ENCODE results near the gene BPNT1. TPM values are rescaled to one million over a fixed set of nuclear protein-coding genes. Genes with fewer than 3 reads are reported as not detected.

Gene BPNT1
- total and polyA plus RNA-seq, 2 of the 8 experiments (the other 6 are each of a cell fraction or from before 2014, with no cell fraction given), result 13.2 to 16.3 TPM

GRCh38 chr1:220040028-220040596, 49.5 kb downstream of the BPNT1 start (continued):
- TF ChIP-seq CHD7 (IDR thresholded peaks at IDR 0.05; ENCODE audit: insufficient replicate concordance, low read length), result no peak
- no peak for TF ChIP-seq RBBP5 (IDR thresholded peaks at IDR 0.05; ENCODE audit: borderline replicate concordance, low read depth, low read length)
- no peak for TF ChIP-seq SIN3A (conservative IDR thresholded peaks at IDR 0.05 in 1 of 2, IDR thresholded peaks at IDR 0.05 in 1 of 2; ENCODE audit: low read depth in 1 of 2, low read length in 2 of 2)
- TF ChIP-seq KDM4A (IDR thresholded peaks at IDR 0.05; ENCODE audit: low read depth, low read length, severe bottlenecking), result no peak
- no peak for TF ChIP-seq POLR2AphosphoS5 (IDR thresholded peaks at IDR 0.05; ENCODE audit: low read depth, low read length)
- TF ChIP-seq TCF12 (IDR thresholded peaks at IDR 0.05; ENCODE audit: low read depth, low read length), result no peak
